Heart right ventricle (tissue), 16 donors: ENCODE results near the gene FANK1. TPM values are rescaled to one million over a fixed set of nuclear protein-coding genes. Genes with fewer than 3 reads are reported as not detected.
"Not testable (repeated sequence)": the region's sequence is repeated elsewhere in the genome, so short reads cannot be mapped to it uniquely, and the experiment has no call there.

ENCODE experiments used
- ATAC-seq, 8 donors: fragments of 200-7000 bp; cut with Tn5 transposase; one replicate each; pipeline ENCODE4 v1.9.1; 2020; ENCODE audit warnings: mild to moderate bottlenecking in 8 of 8, moderate library complexity in 8 of 8, moderate number of reproducible peaks in 1 of 8
- DNase-seq, 2 donors: peaks; one replicate each; pipeline ENCODE4 v3.0.0-alpha.2; 2020
- H3K27ac ChIP-seq, 10 donors: fragments of 200-600 bp; sonication (generic) in 2 of 10; one replicate each; pipeline versions ENCODE4 v1.5.0 to v1.8.0; 2020 to 2022; ENCODE audit warnings: mild to moderate bottlenecking in 3 of 10
- H3K27me3 ChIP-seq, 7 donors: fragments of 200-600 bp; one replicate each; pipeline ENCODE4 v1.8.0; 2021 to 2022; ENCODE audit warnings: mild to moderate bottlenecking in 2 of 7
- H3K36me3 ChIP-seq, 9 donors: fragments of 200-600 bp; sonication (generic) in 1 of 9; one replicate each; pipeline versions ENCODE4 v1.5.0 to v1.8.0; 2020 to 2022; ENCODE audit warnings: mild to moderate bottlenecking in 2 of 9
- H3K4me1 ChIP-seq, 9 donors: fragments of 200-600 bp; sonication (generic) in 1 of 9; one replicate each; pipeline versions ENCODE4 v1.5.0 to v1.8.0; 2020 to 2022; ENCODE audit warnings: mild to moderate bottlenecking in 4 of 9
- H3K4me3 ChIP-seq, 10 donors: fragments of 200-600 bp; sonication (generic) in 2 of 10; one replicate each; pipeline versions ENCODE4 v1.5.0 to v1.8.0; 2020 to 2022; ENCODE audit warnings: mild to moderate bottlenecking in 7 of 10, moderate library complexity in 2 of 10
- H3K9me3 ChIP-seq, 11 donors: fragments of 200-600 bp in 10 of 11; sonication (generic) in 2 of 11; one replicate each; pipeline versions ENCODE4 v1.5.0 to v1.8.0; 2013 to 2022; ENCODE audit warnings: mild to moderate bottlenecking in 2 of 11, control low read depth in 1 of 11, moderate library complexity in 1 of 11
- WGBS, 2 donors: extraction: QIAGEN DNeasy Blood & Tissue Kit; methylation state at CpG; one replicate each; pipeline ENCODE4 v1.1.7; 2013; ENCODE audit warnings: inconsistent platforms in 1 of 2; 5-methylcytosine and 5-hydroxymethylcytosine counted together
- intact Hi-C, 10 donors: fragments of 100-400 bp; cut with DNase I; formaldehyde crosslinking; loops; one replicate each; pipeline versions ENCODE4 v1.11.1 to v1.14.2; 2022
- polyA plus RNA-seq, 2 donors: library from polyadenylated mRNA; stranded (reverse); fragments of 200-250 nt; gene quantifications; one replicate each; pipeline ENCODE4 v1.2.3, GENCODE V29; 2013
- total RNA-seq, 10 donors: library from RNA; stranded (reverse); fragmentation: NEBNext Ultra II Directional in 3 of 10; extraction: Animal tissue kit (Norgen Biotek cat#: 25700) in 3 of 10; gene quantifications; one replicate each; pipeline versions ENCODE4 v1.2.1 to v1.2.4, GENCODE V29; 2021 to 2023
- TF ChIP-seq, protein P1 (sequence below), 9 donors: fragments of 200-600 bp; sonication (generic) in 2 of 9; IDR thresholded peaks; one replicate each; pipeline versions ENCODE4 v1.5.0 to v1.8.0; 2021 to 2022; ENCODE audit warnings: antibody characterized with exemption in 9 of 9, mild to moderate bottlenecking in 5 of 9, moderate library complexity in 1 of 9
- donor health status: Arrhythmogenic right ventricular cardiomyopathy.
- donor health status: ischemic (EF 13 %, LVEDD 7.1; RV severe dilation, severe dysfunction).
- donor health status: healthy with polysubstance abuse.
- donor health status: DM: no; HTN: yes; CAD: no.
- donor health status: DM: no; HTN: no; CAD: no.
- donor health status: ischemic (EF 25% LVEDD 6.9; RV normal size, moderate dysfunction).
- donor health status: ischemic (EF 25% LVEDD 5.7; RV mildly dilated, moderate dysfunction).
- donor health status: healthy.
- donor health status: DM: yes; HTN: yes; CAD: no.
- donor health status: Ischemic cardiomyopathy.
- donor health status: ischemic (EF 35%, LVEDD 5.7; RV mildly dilated, moderate dysfunction).
- donor health status: nonischemic (EF 11% LVEDD 7.7; RV severe dilation, severe dysfunction).
- donor health status: DM: yes; HTN: yes; CAD: no.
- donor health status: PGD.
- donor health status: ischemic (EF 29% LVEDD 5.4; RV normal size, mild dysfunction).
- donor health status: nonischemic (EF 23%, LVEDD 6.1; RV moderate dilation, normal function).

Gene FANK1
- total and polyA plus RNA-seq, 12 donors = 0.40 to 1.2 (median 0.68) TPM; not detected in 3

- H3K4me1 ChIP-seq = peaks cover 0 to 13% (median 5%) of the 10 kb centered on the region in 9 donors
- intact Hi-C loops, H3K27ac ChIP-seq, H3K4me3 ChIP-seq, ATAC-seq, DNase-seq, H3K27me3 ChIP-seq, H3K9me3 ChIP-seq, H3K36me3 ChIP-seq: not testable (repeated sequence)
- WGBS, 2 donors = 88 to 95% methylated on average over 3 of the region's 3 CpGs
Measured at GRCh38 chr10:125900963-125901362, 4.6 kb downstream of the FANK1 start.

DNA sequence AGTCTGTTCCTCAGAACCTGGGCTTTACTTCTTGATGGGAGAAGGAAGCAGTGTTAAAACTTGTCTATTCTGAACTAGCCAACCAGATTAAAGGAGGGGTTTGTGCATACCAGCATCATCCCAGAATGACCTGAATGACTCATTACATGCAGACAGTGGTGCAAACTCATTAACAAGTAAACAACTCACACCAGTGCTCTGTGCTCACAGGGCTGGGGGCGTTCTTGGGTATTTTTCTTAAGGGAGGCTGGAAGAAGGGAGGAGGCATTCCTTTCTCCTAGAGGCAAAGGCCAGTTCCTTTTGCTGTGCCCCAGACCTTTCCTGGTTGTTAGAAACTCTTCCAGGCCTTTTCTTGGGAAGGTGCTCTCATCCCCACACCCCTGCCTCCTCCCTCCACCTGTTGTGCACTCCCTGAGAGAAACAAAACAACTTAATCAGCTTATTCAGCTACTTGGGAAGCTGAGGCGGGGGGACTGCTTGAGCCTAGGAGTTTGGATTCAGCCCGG is 6.8 kb downstream of the FANK1 start:
- intact Hi-C loops, H3K4me1 ChIP-seq, H3K27ac ChIP-seq, DNase-seq, ATAC-seq, H3K9me3 ChIP-seq, H3K27me3 ChIP-seq, H3K36me3 ChIP-seq, H3K4me3 ChIP-seq: not testable (repeated sequence)
- 70 to 71% methylated on average over 3 of the region's 3 CpGs for WGBS, 2 donors

GRCh38 chr10:125905069-125905994 is 9.0 kb downstream of the FANK1 start:
- H3K4me1 ChIP-seq, H3K9me3 ChIP-seq, intact Hi-C loops, H3K27me3 ChIP-seq, H3K36me3 ChIP-seq, H3K4me3 ChIP-seq, DNase-seq: not testable (repeated sequence)
- 65 to 68% methylated on average over 5 of the region's 5 CpGs for WGBS, 2 donors
- peak in 7 of 8 donors; percentile 38 to 83 (median 60) for ATAC-seq
- H3K27ac ChIP-seq = peak overlapping the region in 2 of 10 donors; percentile 31 to 68

- H3K36me3 ChIP-seq, H3K27ac ChIP-seq, intact Hi-C loops, H3K4me1 ChIP-seq, DNase-seq, ATAC-seq, H3K27me3 ChIP-seq, H3K9me3 ChIP-seq, H3K4me3 ChIP-seq: not testable (repeated sequence)
- 70% methylated on average over 2 of the region's 2 CpGs for WGBS, 2 donors
Measured at GRCh38 chr10:125907598-125907997, 11.2 kb downstream of the FANK1 start.

DNA sequence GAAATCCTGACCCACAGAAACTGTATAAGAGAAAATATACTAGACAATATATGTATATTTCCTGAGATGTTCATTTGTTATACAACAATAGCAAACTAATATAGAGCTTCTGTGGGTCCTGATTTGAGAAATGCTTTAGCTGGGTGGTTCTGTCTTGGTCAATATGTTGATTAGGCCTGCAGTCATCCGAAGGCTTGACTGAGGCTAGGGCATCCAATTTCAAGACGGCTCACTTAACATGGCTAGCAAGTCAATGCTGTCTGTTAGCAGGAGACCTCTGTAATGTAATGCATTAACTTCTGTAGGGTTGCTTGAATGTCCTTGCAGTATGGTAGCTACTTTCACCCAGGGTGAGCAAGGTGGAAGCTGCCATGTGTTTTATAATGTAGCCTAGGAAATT is 12.4 kb downstream of the FANK1 start:
- ATAC-seq = peak in 1 of 8 donors; percentile 30
- 47 to 51% methylated on average over 2 of the region's 2 CpGs for WGBS, 2 donors
- H3K27me3 ChIP-seq, DNase-seq, H3K4me3 ChIP-seq, H3K27ac ChIP-seq, H3K9me3 ChIP-seq, intact Hi-C loops, H3K4me1 ChIP-seq, H3K36me3 ChIP-seq: not testable (repeated sequence)

DNA sequence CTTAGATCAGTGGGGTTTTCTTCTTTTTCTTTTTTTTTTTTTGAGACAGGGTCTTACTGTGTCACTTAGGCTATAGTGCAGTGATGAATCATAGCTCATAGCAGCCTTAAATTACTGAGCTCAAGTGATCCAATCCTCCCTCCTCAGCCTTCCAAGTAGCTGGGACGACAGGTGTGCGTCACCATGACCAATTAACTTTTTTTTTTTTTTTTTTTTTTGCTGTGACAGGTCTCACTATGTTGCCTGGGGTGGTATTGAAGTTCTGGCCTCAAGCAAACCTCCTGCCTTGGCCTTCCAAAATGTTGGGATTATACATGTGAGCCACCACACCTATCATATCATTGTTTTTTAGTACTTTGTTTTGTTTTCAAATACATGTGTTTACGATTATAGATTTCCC is 13.1 kb downstream of the FANK1 start:
- ATAC-seq, DNase-seq, H3K4me3 ChIP-seq, H3K27ac ChIP-seq, H3K9me3 ChIP-seq, H3K36me3 ChIP-seq, intact Hi-C loops, H3K4me1 ChIP-seq, H3K27me3 ChIP-seq: not testable (repeated sequence)
- WGBS, 2 donors = 50 to 66% methylated on average over 3 of the region's 3 CpGs

DNA sequence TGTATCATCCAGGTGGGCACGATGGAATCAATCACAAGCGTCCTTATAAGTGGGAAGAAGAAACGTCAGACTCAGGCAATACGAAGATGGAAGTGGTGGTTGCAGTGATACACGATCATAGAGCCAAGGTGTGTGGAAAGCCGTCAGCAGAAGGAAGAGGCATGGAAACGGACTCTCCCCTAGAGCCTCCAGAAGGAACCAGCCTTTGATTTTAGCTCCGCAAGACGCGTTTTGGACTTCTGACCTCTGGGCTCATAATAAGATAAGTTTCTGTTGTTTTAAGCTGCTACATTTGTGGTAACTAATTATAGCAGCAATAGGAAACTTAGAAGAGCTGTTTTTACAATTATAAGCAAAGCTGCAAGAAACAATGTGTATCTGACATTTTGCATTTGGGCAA is 14.8 kb downstream of the FANK1 start:
- no peak for DNase-seq
- TF ChIP-seq, protein P1, sequence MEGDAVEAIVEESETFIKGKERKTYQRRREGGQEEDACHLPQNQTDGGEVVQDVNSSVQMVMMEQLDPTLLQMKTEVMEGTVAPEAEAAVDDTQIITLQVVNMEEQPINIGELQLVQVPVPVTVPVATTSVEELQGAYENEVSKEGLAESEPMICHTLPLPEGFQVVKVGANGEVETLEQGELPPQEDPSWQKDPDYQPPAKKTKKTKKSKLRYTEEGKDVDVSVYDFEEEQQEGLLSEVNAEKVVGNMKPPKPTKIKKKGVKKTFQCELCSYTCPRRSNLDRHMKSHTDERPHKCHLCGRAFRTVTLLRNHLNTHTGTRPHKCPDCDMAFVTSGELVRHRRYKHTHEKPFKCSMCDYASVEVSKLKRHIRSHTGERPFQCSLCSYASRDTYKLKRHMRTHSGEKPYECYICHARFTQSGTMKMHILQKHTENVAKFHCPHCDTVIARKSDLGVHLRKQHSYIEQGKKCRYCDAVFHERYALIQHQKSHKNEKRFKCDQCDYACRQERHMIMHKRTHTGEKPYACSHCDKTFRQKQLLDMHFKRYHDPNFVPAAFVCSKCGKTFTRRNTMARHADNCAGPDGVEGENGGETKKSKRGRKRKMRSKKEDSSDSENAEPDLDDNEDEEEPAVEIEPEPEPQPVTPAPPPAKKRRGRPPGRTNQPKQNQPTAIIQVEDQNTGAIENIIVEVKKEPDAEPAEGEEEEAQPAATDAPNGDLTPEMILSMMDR (IDR thresholded peaks at IDR 0.05) = no peak
- Histone ChIP-seq H3K9me3 (peaks cover 0 to 4% (median 0%) of the 10 kb centered on the region in 11 donors), H3K4me3 (no peak overlapping the region), H3K36me3 (no peaks in the 10 kb centered on the region), H3K4me1 (peaks cover 0 to 4% (median 0%) of the 10 kb centered on the region in 9 donors), H3K27ac (no peak overlapping the region), H3K27me3 (no peaks in the 10 kb centered on the region)
- intact Hi-C loops = no loop called here
- 62 to 68% methylated on average over 10 of the region's 10 CpGs for WGBS, 2 donors
- ATAC-seq = no peak
